Measurements from ENCODE around the gene CAPN3.
"Not testable (repeated sequence)": the region's sequence is repeated elsewhere in the genome, so short reads cannot be mapped to it uniquely, and the experiment has no call there.

CAPN3 gene

GRCh38 chr15:42359249-42359648 lies at the start of gene CAPN3:
Gene CAPN3, plus strand, starts transcription at chr15:42359501. Its CDS starts 305 bp downstream, at chr15:42359806.
- DNase-seq (ENCODE audit: low read depth): no peak

DNA sequence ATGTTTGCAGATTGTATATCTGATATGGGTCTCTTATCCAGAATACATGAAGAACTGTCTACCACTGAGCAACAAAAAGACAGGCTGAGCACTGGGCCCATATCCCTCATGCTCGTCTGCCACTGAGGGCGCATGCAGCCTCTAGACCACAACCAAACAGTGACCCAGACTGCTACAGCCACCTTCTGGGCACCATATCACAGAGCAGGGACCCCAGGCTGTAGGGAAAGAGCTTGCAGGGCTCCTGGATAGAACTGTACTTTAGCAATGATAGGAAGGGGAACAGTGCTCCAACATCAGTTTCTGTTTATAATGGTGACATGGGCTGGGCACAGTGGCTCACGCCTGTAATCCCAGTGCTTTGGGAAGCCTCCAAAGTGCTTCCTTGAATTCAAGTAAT lies 45.8 kb upstream of the CAPN3 start:
- DNase-seq (ENCODE audit: low read depth): no peak

DNA sequence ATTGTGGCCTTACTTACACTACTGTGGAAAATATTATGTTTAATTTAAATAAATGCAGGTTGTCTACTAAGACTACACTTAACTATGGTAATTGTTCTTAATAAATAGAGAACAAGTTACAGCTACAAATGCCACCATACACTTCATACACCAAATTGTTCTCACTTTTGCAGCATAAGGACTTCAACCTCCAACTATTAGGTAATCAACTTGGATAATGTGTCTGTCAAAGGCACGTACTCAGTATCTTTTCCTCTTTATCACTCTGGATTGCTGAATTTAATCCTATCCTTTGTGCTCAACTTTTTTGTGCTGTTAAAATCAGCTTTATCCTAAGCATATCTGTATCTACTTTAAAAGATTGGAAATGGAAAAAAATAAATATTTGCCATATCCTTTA lies 44.5 kb upstream of the CAPN3 start:
- DNase-seq (ENCODE audit: low read depth): no peak

- no peak for DNase-seq (ENCODE audit: low read depth)
Observed at GRCh38 chr15:42315521-42315920, 43.8 kb upstream of the CAPN3 start.

DNA sequence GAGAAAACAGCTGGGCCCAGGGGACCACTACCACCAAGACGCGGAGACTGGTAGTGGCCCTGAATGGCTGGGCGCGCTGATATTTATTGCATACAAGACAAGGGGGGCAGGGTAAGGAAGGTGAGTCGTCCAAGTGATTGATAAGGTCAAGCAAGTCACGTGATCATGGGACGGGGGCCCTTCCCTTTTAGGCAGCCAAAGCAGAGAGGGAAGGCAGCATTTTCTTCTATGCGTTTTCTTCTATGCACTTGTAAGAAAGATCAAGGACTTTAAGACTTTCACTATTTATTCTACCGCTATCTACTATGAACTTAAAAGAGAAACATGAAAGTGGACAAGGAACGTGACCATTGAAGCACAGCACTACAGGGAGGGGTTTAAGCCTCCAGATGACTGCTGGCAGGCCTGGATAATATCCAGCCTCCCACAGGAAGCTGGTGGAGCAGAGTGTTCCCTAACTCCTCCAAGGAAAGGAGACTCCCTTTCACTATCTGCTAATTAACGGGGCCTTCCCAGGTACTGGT lies 43.0 kb upstream of the CAPN3 start:
- DNase-seq (ENCODE audit: low read depth): not testable (repeated sequence)

GRCh38 chr15:42319206-42319605 lies 40.1 kb upstream of the CAPN3 start:
- no peak for DNase-seq (ENCODE audit: low read depth)

- DNase-seq (ENCODE audit: low read depth): no peak
Observed at GRCh38 chr15:42324308-42324707, 35.0 kb upstream of the CAPN3 start.

- no peak for DNase-seq (ENCODE audit: low read depth)
Observed at GRCh38 chr15:42329161-42329560, 30.1 kb upstream of the CAPN3 start.

DNA sequence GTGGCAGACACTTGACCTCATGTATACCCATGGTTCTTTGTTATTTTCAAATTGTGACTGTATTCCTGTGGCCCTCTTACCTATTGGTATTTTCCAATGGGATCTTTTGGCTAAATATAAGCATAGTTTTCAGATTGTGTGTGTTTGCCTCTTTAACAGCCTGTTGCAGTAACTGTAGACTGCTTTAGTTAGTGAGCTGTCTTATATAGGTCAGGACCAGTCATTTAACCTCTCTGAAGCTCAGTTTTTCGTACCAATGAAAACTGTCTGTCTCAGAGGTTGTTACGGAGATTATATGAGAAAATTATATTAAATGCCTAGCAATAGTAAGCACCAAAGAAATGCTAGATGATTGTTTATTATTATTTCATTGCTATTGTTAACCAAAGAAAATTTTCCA lies 29.3 kb upstream of the CAPN3 start:
- DNase-seq (ENCODE audit: low read depth): no peak

DNA sequence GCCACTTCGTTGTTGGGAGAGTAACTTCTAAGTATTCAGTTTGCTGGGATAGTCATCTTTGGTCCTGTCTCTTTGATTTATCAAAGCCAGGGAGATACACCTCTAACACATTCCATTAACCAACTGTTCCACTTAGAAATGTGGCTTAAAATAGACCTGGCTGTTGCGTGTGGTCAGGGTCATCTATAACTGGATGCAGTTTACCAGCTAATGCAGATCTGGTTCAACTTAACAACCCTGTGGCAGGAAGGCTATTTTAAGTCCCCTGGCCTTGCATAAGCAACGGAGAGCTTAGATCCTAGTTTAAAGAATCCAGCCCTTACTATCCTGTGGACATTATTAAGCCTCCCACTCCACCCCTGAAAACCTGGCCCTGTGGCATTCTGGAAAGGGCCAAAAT lies 28.1 kb upstream of the CAPN3 start:
- no peak for DNase-seq (ENCODE audit: low read depth)

DNA sequence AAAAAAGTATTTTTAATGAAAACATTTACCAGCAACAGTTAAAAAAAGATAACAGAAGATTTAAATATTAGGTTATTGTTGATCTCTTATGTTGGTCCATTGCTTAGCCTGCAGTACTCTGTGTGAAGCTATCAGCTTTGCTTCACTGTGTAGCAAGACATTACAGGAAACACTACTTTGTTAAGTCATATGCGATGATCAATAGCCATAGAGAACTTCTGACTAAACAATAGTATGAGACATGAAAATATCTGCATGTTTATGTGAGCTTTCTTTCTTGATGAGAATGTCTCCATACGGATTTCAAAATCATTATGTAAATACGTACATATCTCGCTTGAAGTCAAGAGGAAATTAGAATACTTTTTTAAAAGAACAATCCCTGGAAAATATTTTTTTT lies 27.0 kb upstream of the CAPN3 start:
- DNase-seq (ENCODE audit: low read depth): no peak

GRCh38 chr15:42335074-42335473 lies 24.2 kb upstream of the CAPN3 start:
- no peak for DNase-seq (ENCODE audit: low read depth)

- DNase-seq (ENCODE audit: low read depth): not testable (repeated sequence)
Observed at GRCh38 chr15:42336650-42337049, 22.7 kb upstream of the CAPN3 start.

GRCh38 chr15:42337104-42337503 lies 22.2 kb upstream of the CAPN3 start:
- DNase-seq (ENCODE audit: low read depth): not testable (repeated sequence)

DNA sequence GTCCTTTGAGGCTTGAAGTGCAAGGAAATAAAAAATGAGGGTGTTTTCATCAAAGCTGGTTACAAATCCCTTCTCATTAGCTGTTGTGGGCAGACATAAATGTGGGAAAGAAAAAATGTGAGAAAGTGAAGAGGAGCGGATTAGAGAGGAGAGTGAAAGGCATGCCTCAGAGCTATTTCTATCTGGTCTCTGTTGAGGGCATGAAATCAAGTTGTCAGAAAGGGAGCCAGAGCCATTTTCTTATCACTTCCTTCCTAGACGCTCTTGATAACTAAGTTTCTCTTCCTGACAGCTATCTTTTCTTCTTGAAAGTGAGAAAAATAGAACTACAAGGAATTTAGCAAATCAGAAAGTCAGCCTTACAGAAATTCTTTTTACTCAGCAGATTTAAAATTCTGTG lies 20.8 kb upstream of the CAPN3 start:
- no peak for DNase-seq (ENCODE audit: low read depth)

DNA sequence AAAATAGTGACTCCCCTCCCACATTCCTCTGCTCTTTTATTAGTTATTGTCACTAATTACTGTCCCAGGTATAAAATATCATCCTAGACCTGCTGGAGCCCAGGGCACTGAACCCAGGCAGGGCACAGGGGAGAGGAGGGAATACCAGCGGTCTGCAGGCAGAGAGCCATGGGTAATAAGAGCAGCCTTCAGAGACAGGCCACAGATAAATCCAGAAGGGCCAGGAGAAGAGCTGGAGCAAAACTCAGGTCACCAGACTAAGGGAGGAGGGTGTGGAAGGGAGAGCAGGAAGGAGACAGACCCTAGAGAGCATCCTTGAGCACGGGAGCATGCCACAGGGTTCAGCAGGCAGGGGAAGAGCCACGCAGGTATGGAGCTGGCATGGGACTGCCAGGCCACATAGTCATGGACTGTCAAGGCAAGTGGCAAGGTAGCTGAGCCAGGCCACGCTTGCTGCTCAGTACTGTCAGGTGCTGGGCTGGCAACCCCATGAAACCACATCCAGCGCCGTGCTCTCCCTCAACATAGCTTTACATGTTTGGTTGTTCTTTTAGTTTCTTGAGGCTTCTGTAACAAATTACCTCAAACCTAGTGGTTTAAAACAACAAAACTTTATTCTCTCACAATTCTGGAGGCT lies 15.6 kb upstream of the CAPN3 start:
- no peak for DNase-seq (ENCODE audit: low read depth)

DNA sequence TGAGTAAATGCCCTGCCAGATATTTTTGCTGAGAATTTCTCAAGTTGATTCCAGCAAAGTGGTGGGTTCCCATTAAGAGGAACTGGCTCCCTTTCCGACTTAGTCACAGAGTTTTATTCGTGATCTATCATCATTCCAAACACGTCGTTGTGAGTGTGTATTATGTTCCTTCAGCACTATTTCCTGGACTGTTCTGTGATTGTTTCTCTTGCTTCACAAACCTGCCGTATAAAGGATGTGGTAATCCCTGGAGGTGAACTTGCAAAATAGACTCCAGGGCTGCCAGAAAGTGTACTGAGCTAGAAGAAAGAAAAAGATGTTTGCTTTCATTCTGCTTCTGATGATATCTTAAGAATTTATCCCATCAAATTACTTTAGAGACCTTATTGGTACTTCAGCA lies 14.5 kb upstream of the CAPN3 start:
- DNase-seq (ENCODE audit: low read depth): no peak

- DNase-seq (ENCODE audit: low read depth): no peak
Observed at GRCh38 chr15:42345504-42345903, 13.8 kb upstream of the CAPN3 start.

DNA sequence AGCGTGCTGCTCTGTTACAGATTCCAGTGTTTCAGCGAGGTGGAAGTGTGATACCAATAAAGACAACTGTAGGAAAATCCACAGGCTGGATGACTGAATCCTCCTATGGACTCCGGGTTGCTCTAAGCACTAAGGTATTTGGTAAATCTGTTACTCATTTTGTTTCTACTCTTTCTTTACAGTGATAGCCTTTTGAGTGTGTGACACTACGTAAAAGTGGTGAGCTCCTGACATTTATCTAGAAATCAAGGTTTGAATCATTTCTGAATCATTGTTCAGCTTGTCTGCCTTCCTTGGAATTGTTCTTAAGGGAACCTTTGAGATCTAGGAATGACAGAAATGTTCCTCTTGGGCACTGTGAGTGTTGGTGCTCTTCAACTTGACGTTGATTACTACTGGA lies 11.2 kb upstream of the CAPN3 start:
- no peak for DNase-seq (ENCODE audit: low read depth)

DNA sequence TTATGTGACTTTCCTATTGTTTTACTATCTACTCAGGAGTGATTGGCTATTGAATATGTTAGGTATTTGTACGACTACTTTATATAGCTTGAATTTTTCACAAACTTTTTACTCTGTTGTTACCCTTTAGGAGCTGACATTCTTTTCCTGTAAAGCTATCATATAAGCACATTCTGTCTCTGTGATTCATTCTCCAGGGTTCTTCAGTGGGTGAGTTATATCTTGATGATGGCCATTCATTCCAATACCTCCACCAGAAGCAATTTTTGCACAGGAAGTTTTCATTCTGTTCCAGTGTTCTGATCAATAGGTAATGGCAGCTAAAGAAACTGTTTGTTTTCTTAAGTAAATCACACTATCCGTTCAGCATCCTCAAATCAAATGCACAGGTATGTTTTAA lies 10.1 kb upstream of the CAPN3 start:
- DNase-seq (ENCODE audit: low read depth): no peak

DNA sequence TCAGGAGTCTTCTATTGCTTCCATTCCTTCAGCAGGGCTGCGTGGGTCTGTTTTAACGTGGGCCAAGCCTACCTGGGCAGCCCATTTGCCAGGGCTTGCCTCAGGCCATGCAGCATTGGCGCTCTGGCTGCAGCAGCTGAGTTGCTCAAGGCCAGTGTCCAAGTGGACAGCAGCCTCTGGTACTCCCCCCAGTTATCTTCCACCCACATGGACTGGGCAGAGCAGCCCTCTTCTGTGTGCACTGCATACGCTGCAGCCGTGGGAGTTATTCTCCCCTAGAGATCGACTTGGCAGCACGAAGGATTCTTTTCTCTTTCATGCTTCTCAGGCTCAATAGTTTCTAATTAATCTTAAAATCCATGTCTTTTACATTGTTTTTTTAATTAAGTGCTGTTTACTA lies 6.9 kb upstream of the CAPN3 start:
- DNase-seq (ENCODE audit: low read depth): no peak

GRCh38 chr15:42353061-42353460 lies 6.2 kb upstream of the CAPN3 start:
- no peak for DNase-seq (ENCODE audit: low read depth)

GRCh38 chr15:42354824-42355223 lies 4.5 kb upstream of the CAPN3 start:
- no peak for DNase-seq (ENCODE audit: low read depth)

- DNase-seq (ENCODE audit: low read depth): no peak
Observed at GRCh38 chr15:42355291-42355690, 4.0 kb upstream of the CAPN3 start.
